Neutrophil (primary cell): ENCODE data around the gene ACVR1.

Experiments
- H3K27ac ChIP-seq: fragments of 200-600 bp; sonication (generic); 2 replicates; pipeline ENCODE4 v1.5.1; 2016; ENCODE audit warnings: mild to moderate bottlenecking, moderate library complexity
- H3K27me3 ChIP-seq: fragments of 200-600 bp; sonication (generic); 2 replicates; pipeline ENCODE4 v1.6.0; 2016; ENCODE audit warnings: mild to moderate bottlenecking
- H3K36me3 ChIP-seq: fragments of 200-600 bp; sonication (generic); 2 replicates; pipeline ENCODE4 v1.5.1; 2017
- H3K4me1 ChIP-seq, 2 experiments: fragments of 200-600 bp in 1 of 2; sonication (generic) in 1 of 2; 1 replicate in 1 of 2; 2 replicates in 1 of 2; pipeline versions ENCODE4 v1.5.1 to v1.6.1; 2013 to 2016; ENCODE audit warnings: low read depth in 1 of 2, low read length in 1 of 2, mild to moderate bottlenecking in 1 of 2, moderate library complexity in 1 of 2; ENCODE audit not compliant: control insufficient read depth in 1 of 2, insufficient read depth in 1 of 2
- H3K4me3 ChIP-seq, 2 experiments: fragments of 200-600 bp in 1 of 2; sonication (generic) in 1 of 2; 1 replicate in 1 of 2; 2 replicates in 1 of 2; pipeline ENCODE4 v1.5.1; 2013 to 2016; ENCODE audit warnings: low read depth in 1 of 2, low read length in 1 of 2, mild to moderate bottlenecking in 1 of 2, moderate library complexity in 1 of 2
- H3K9me3 ChIP-seq: fragments of 200-600 bp; sonication (generic); 2 replicates; pipeline ENCODE4 v1.5.1; 2016
- CTCF ChIP-seq: fragments of 200-600 bp; sonication (generic); IDR thresholded peaks from 2 replicates; pipeline ENCODE4 v1.5.1; 2016; ENCODE audit warnings: antibody characterized with exemption

ACVR1 gene

GRCh38 chr2:157818227-157818626 lies 57.9 kb downstream of the ACVR1 start:
- Histone ChIP-seq H3K4me1 (no peaks in the 10 kb centered on the region), H3K9me3 (no peaks in the 10 kb centered on the region), H3K4me3 (no peak overlapping the region), H3K36me3 (no peaks in the 10 kb centered on the region), H3K27me3 (no peaks in the 10 kb centered on the region), H3K27ac (no peak overlapping the region)
- TF ChIP-seq CTCF: no peak

- no peak for TF ChIP-seq CTCF
- Histone ChIP-seq H3K36me3 (no peaks in the 10 kb centered on the region), H3K27me3 (no peaks in the 10 kb centered on the region), H3K27ac (no peak overlapping the region), H3K9me3 (no peaks in the 10 kb centered on the region), H3K4me3 (no peak overlapping the region), H3K4me1 (no peaks in the 10 kb centered on the region)
Measured at GRCh38 chr2:157815421-157815820, 60.7 kb downstream of the ACVR1 start.

GRCh38 chr2:157813467-157813866 lies 62.7 kb downstream of the ACVR1 start:
- no peak for TF ChIP-seq CTCF
- H3K9me3 ChIP-seq: no peaks in the 10 kb centered on the region
- H3K4me1 ChIP-seq: no peaks in the 10 kb centered on the region
- no peaks in the 10 kb centered on the region for H3K36me3 ChIP-seq
- H3K27me3 ChIP-seq: no peaks in the 10 kb centered on the region
- H3K4me3 ChIP-seq: no peak overlapping the region
- no peak overlapping the region for H3K27ac ChIP-seq

- no peaks in the 10 kb centered on the region for H3K9me3 ChIP-seq
- H3K4me3 ChIP-seq: no peak overlapping the region
- H3K36me3 ChIP-seq: no peaks in the 10 kb centered on the region
- no peak overlapping the region for H3K27ac ChIP-seq
- TF ChIP-seq CTCF: no peak
- no peaks in the 10 kb centered on the region for H3K27me3 ChIP-seq
- H3K4me1 ChIP-seq: no peaks in the 10 kb centered on the region
Measured at GRCh38 chr2:157810037-157810436, 66.1 kb downstream of the ACVR1 start.

- Histone ChIP-seq H3K4me1 (no peaks in the 10 kb centered on the region), H3K27ac (no peak overlapping the region), H3K36me3 (no peaks in the 10 kb centered on the region), H3K4me3 (no peak overlapping the region), H3K9me3 (no peaks in the 10 kb centered on the region), H3K27me3 (no peaks in the 10 kb centered on the region)
- no peak for TF ChIP-seq CTCF
Measured at GRCh38 chr2:157809212-157809611, 66.9 kb downstream of the ACVR1 start.

GRCh38 chr2:157808421-157808820 lies 67.7 kb downstream of the ACVR1 start:
- Histone ChIP-seq H3K36me3 (no peaks in the 10 kb centered on the region), H3K4me1 (no peaks in the 10 kb centered on the region), H3K27ac (no peak overlapping the region), H3K27me3 (no peaks in the 10 kb centered on the region), H3K9me3 (no peaks in the 10 kb centered on the region), H3K4me3 (no peak overlapping the region)
- no peak for TF ChIP-seq CTCF
